GM12864 (cell line): ENCODE measurements around the gene FAM120B.
A peak's percentile ranks its signal among the peaks of the same experiment; 100 is the strongest.

Experiments
- DNase-seq: peaks from one replicate; pipeline ENCODE4 v3.0.0-alpha.2; 2011; ENCODE audit warnings: low read depth
- H3K4me3 ChIP-seq: 2 replicates; pipeline ENCODE4 v1.5.1; 2011; ENCODE audit warnings: mild to moderate bottlenecking, low read depth, low read length, control low read depth
- CTCF ChIP-seq: IDR thresholded peaks from 2 replicates; pipeline ENCODE4 v1.5.1; 2011; ENCODE audit warnings: low read depth, mild to moderate bottlenecking, moderate library complexity, low read length, control low read depth, inconsistent platforms; ENCODE audit errors: missing control alignments

Gene FAM120B

GRCh38 chr6:170295510-170296422, 10.8 kb upstream of the FAM120B start:
- DNase-seq = no peak
- TF ChIP-seq CTCF = no peak
- peak overlapping the region; percentile 51 for H3K4me3 ChIP-seq

GRCh38 chr6:170296423-170296745, 10.2 kb upstream of the FAM120B start:
- TF ChIP-seq CTCF = no peak
- H3K4me3 ChIP-seq = no peak overlapping the region
- DNase-seq = no peak

- no peak for DNase-seq
- no peak for TF ChIP-seq CTCF
- no peak overlapping the region for H3K4me3 ChIP-seq
These were observed 9.6 kb upstream of the FAM120B start for GRCh38 chr6:170296746-170297575.

GRCh38 chr6:170297576-170298330, 8.8 kb upstream of the FAM120B start:
- DNase-seq = no peak
- H3K4me3 ChIP-seq = no peak overlapping the region
- no peak for TF ChIP-seq CTCF

GRCh38 chr6:170298688-170299087, 7.9 kb upstream of the FAM120B start:
- TF ChIP-seq CTCF = no peak
- no peak overlapping the region for H3K4me3 ChIP-seq
- DNase-seq = no peak

- no peak for TF ChIP-seq CTCF
- DNase-seq = no peak
- no peak overlapping the region for H3K4me3 ChIP-seq
These were observed 5.4 kb upstream of the FAM120B start for GRCh38 chr6:170301184-170301583.
